Measurements from ENCODE around the gene IMPA2.
"Not testable (repeated sequence)": the region's sequence is repeated elsewhere in the genome, so short reads cannot be mapped to it uniquely, and the experiment has no call there.

The IMPA2 gene

DNA sequence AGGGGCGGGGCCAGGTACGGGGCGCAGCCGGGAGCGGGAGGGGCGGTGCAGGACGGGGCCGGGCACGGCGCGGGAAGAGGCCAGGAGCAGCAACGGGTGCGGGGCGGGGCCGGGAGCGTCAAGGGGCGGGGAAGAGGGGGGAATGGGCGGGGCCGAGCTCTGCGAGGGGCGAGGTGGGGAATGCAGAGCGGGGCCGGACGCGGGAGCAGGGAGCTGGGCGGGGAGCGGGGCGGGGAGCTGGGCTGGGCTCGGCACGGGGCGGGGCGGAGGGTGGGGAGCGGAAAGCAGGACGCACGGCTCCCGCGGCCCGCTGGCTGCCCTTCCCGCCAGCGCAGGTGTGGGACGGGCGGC lies at the start of gene IMPA2:
IMPA2 (plus strand) TSS at position 316 of the 351 bp plus-strand sequence. CDS start 163 bp downstream, outside the sequence.
- no peak for DNase-seq

DNA sequence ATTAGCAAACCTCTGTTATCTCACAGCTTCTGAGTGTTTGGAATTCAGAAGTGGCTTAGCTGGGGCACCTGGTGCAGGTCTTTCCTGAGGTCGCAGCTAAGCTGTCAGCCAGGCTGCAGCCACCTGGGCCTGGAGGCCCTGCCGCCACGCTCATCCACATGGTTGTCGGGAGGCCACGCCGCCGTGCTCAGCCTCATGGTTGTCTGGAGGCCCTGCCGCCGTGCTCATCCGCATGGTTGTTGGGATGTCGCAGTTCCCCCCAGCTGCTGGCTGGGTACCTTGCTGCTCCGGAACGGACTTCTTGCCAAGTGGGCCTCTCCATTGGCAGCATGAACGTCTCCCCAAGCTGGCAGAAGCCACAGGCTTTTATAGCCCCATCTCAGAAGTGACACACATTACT lies 48.9 kb upstream of the IMPA2 start:
- no peak for DNase-seq

DNA sequence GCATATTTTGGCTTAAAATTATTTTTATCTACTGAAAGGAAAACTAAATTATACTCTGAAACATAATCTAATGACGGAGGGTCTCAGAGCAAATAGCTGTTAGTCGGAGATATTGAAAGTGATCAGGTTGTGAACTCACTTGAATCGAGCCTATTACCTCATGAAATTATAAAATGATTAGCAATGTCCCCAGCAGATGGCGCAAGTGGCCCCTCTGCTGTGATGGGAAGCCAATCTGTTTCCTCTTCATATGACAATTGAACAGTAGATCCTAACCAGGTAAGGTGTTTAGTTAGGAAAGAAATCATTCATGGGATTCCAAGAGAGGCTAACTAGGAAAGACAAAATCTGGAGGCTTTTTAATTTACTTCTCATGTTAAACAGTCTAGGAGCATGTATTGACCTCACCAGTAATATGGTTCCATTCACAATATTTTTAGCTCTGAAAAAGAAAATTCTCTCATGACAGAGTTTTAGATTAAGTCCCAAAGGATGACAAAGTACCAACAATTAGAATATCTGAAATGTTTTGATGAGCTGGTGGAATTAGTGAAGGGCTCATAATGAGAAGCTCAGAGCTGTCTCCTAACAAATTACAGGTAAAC lies 43.3 kb upstream of the IMPA2 start:
- DNase-seq = no peak

DNA sequence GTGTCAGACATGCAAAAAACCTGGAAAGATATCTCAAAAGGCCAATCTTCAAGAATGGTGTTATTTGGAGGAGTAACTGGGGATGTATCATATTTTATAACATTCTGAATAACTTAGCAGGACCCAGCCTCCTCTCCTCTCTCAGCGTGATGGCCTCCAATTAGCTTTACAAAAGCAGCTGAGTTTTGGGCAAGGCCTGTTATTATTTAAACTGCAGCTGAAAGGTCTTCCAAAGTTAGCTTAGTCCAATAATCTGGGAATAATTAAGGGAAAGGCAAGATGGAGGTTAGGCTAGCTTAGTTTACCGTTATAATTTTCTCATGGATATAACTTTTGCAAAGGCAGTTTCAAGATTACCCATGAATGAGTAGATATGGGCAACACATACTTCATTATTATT lies 40.4 kb upstream of the IMPA2 start:
- no peak for DNase-seq

DNA sequence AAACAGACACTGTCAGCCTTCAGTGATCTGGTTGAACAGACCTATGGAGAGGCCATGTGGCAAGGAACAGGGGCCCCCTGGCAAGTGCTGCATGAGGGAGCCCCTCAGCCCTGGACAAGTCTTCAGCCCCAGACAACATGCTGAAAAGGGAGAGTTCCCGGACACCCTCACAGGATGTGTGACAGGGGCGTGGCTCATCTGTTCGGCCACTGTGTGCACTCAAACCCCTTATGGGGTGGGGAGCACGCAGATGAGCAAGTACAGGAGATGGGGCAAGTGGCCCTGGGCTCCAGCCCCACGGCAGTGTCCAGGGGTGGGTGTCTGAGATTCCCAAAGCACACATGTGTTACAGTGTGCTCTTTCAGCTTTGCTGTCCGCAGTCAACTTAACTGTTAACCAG lies 37.8 kb upstream of the IMPA2 start:
- no peak for DNase-seq

DNA sequence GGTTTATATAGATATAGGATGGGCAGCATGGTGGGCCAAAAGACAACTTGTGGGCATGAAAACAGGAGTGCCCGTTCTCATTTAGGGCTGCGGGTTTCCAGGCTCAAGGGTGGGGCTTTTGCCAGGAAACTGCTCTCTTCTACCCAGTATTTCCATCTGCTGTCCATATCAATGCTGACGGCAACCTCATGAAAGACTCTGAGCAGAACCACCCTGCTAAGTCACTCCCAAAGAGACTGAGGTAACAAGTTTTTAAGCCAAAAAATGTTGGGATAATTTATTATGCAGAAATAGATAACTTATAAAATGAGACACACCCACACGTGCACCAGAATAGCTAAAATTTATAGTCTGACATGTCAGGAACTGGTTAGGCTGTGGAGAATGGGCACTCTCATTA lies 37.1 kb upstream of the IMPA2 start:
- no peak for DNase-seq

DNA sequence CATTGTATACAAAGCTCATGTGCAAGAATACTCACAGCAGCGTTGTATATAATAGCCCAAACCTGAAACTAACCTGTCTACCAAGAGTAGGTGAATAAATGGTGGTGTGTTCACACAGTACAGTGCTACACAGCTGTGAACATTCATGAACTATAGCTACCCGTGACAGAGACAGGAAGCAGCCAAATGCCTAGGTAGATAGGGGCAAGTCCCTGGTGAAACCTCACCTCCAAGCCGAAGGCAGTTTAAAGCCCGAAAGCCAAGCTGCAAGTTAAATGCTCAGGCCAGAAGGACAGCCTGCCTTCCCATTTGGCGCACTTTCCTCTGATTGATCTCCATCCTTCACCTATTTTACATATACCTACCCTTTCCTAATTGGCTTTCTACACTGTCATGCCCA lies 36.5 kb upstream of the IMPA2 start:
- DNase-seq = no peak

DNA sequence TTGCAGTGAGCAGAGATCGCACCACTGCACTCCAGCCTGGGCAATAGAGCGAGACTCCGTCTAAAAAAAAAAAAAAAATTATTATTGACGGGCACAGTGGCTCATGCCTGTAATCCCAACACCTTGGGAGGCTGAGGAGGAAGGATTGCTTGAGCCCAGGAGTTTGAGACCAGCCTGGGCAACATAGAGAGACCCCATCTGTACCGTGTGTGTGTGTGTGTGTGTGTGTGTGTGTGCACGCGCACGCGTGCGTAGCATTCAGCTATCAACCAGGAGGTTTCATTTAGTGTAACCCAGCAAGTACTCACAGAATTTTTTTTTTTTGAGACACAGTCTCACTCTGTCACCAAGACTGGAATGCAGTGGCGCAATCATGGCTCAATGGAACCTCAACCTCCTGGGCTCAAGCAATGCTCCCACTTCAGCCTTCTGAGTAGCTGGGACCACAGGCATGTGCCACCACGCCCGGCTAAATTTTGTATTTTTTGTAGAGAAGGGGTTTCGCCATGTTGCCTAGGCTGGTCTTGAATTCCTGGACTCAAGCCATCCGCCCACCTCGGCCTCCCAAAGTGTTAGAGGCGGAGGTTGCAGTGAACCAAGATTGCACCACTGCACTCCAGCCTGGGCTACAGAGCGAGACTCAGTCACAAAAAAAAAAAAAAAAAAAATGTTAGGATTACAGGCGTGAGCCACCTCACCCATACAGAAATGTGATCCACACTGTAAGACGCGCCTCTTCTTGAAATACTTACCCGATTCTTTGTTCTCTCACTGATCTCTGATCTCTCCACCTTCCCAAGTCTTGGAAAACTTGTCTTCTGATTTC lies 35.3 kb upstream of the IMPA2 start:
- DNase-seq = not testable (repeated sequence)

DNA sequence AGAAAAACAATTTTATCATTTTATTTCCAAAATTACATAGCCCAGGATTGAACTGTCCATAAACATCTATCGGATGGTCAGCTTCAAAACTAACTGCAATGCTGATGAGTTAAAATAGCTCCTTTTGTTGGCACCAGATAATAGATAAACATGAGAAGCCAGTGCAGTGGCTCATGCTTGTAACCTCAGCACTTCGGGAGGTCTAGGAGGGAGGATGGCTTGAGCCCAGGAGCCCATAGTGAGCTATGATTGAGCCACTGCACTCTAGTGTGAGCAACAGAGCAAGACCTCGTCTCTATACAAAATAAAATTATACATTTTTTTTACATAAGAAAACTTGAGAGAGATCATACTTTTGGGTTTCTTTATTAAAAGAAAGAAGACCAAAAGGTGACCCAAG lies 34.6 kb upstream of the IMPA2 start:
- no peak for DNase-seq

DNA sequence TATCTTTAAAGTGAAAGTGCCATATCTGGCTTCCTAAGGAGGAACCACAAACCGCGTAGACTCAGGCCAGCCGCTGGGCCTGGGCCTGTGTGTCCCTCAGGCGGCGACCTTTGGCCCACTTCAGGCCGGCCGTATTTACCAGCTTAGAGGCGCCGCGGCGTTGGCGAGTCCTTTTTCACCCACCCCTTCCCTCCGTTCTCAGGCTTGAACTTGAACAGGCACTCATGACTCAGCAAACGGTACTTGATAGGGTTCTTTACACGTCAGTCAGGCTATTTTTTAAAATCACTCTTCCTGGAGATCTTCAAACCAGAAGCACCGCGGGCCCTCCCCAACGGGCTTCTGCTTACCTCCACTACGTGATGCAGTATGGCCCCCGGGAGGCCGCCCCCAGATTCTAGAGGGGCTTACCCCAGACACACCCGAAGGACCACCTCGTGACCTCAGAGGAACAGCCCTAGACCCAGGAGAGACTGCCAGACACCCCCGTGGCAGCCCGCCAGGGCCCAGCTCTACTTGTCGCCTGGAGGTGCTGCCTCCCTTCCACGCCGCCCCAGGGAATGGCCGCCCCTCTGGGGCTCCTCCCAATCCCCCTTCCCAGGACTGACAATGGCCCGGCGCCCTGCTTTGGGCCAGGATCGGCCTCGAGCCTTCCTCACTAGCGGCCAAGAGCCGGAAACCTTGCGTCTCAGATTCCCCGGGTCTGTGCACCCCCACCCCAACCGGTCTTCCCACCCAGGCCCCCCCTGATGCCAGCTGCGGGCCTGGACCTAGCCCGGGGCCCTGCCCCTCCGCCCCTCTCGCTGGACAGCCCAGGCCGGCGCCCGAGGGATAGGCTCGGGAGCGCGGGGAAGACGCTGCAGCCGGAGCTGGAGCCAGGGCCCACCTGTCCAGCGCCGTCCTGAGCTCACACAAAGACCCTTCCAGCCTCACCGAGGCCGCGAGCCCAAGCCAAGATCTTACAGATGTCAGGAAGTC lies 33.8 kb upstream of the IMPA2 start:
- peak; percentile 6 for DNase-seq

DNA sequence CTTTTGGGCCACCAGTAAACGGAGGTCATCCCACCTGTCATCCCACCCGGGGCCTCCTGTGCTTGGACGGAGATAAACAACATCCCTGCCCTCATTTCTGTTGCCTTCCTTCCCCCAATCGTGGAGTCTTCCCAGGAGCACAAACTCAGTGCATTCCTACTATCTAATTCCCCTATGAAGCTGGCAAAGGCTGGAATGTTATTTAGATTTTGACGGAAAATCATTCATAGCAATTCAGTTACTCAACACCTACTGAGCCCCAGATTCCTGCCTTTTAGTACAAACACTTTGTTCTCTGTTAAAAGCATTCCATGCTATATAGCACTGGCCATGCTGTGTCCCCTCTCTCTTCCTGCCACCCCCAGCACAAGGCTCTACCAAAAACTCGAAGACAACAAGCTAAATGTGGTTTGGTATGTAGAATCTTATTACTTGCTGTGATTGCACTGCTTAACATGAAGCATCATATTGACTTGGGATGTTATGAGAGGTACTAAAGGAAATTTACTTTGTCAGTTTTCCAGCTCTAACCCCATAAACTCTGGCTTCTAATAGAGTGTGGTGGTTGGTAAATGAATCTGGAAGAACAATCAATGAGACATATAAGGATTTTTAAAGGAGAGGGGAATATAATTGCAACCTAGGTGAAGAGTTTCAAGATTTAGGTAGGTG lies 32.3 kb upstream of the IMPA2 start:
- no peak for DNase-seq

DNA sequence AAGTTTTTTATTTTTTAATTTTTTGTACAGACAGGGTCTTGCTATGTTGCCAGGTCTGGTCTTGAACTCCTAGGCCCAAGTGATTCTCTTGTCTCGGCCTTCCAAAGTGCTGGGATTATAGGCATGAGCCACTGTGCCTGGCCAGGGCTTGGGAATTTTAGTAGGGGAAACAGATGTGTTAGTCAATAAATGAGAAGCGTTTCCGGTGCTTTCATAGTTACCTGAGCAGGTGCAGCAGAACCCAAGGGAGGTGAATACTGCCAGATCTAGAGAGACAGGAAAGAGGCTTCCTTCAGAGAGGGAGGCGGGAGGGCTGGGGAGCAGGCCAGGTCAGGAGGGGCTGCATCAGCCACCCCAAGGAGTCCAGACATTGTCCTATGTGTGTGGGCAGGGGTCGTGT lies 30.5 kb upstream of the IMPA2 start:
- no peak for DNase-seq

DNA sequence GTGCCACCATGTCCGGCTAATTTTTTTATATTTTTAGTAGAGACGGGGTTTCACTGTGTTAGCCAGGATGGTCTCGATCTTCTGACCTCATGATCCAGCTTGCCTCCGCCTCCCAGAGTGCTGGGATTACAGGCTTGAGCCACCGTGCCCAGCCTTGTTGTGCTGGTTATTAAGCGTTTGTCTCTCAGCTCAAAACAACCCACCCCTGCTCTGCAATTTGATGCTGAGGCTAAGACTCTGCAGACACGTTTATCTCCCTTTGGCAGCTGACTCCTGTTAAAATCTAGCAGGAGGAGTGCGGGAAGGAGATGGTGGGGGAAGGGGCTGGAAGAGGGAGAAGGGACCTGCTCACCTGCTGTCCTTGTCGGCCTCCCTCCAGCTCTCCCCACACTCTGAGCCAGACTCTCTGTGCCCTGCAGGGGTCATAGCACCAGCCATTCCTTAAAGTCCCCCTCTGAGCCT lies 29.9 kb upstream of the IMPA2 start:
- no peak for DNase-seq

DNA sequence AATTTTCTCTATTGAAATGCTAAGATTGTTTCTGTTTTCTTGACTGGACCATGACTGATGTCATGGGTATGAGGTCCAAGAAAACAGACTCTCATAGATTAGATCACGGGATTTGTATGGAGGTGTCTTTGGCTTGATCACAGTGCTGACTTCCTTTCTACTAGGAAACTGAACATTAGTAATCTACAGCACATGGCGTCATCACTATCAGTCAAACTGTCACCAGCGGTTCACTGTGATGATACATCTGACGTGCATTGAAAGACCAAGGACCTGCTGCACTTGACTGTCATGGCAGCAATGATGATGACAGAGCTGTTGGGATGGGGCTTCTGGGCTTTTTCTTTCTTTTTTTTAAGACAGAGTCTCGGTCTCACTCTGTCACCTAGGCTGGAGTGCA lies 28.2 kb upstream of the IMPA2 start:
- no peak for DNase-seq

DNA sequence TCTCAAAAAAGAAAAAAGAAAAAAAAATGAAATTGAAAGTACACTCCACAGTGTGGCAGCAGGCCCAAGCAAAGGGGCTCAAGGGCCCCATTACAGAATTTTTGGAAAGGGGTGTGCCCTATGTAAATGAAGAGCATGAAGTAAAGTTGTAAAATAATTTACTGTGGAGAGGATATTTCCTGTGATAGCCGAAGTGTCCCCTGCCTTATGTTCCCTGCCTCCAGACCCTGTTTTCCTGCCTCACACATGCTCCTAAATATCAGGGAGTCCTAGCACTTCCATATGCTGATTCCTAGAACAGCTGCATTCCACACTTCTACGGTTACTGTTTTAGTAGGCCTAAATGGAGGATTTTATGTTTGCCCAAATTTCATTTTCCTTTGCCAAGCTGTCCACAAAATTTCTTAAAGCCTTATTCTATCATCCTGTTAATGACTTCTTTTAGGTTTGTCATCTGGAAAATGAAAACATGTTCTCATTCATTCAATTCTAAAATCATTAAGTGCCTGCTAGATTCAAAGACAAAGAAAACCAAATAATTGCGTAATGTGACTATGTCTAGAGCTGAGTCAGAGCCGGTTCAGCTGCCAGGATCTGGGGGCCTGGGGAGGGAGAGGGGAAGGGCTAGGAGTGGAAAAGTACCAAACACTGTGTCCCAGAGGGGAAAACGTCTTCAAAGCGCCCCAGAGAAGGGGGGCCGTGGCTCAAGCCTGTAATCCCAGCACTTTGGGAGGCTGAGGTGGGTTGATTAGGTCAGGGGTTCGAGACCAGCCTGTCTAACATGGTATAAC lies 25.9 kb upstream of the IMPA2 start:
- DNase-seq = no peak

DNA sequence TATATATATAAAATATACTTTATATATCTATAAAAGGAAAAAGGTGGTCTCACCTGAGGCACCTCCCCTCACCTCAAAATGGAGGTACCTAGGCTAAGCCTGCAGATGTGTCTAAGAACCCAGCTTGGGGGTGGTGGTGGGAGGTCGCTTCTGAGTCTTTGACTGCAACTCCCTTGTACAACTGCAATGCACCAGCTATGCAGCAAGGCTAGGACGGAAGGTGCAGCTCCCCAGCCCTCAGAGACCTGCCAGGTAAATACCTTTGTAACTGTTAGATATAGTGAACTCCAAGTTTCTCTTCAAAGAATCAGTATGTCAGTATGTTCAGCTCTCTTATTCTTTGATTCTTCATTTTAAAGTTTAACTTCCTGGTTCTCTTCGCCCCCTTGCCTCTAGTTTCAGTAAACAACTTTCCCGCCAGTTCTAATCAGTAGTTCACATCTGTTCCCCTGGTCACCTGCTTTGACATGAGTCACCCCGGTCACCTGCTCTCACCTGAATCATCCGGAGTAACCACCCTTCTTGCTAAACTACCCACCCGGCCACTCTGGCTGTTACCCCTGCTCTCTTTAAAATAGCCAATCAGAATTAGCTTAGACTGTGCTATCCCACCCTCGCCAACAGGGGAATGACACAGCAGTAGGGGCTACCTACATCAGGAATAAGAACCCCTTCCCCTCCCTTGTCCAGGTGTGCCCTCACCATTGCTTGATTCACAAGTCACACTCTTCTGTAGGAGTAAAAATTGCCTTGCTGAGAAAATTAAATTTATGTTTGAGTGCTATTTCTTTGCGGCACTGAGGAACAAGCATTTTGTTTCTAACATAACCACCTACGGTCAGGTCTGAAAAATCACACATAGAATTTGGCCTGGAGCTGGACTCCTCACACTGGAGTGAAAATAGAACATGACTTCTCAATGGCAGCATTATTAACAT lies 24.7 kb upstream of the IMPA2 start:
- no peak for DNase-seq

DNA sequence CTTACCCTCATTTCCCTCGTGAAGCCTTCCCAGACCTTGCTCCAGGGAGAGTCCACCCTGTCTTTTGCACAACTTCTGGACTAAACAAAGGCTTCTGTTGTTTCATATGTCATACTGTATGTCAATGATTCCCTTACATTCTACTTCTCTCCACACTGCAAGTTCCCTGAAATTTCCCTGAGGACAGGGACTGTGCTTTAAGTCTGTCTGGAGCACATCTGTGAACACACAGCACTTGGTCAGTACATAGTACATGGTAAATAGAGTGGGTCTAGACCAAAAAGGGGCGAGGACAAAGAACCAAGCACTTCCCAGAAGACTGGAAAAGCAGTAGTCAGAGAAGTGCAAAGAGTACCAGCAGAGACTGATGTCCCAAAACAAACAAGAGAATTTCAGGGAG lies 23.7 kb upstream of the IMPA2 start:
- no peak for DNase-seq

DNA sequence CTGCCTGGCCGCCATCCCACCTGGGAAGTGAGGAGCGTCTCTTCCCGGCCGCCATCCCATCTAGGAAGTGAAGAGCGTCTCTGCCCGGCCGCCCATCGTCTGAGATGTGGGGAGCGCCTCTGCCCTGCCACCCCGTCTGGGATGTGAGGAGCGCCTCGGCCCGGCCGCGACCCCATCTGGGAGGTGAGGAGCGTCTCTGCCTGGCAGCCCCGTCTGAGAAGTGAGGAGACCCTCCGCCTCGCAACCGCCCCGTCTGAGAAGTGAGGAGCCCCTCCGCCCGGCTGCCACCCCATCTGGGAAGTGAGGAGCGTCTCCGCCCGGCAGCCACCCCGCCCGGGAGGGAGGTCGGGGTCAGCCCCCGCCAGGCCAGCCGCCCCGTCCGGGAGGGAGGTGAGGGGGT lies 21.7 kb upstream of the IMPA2 start:
- DNase-seq = not testable (repeated sequence)

DNA sequence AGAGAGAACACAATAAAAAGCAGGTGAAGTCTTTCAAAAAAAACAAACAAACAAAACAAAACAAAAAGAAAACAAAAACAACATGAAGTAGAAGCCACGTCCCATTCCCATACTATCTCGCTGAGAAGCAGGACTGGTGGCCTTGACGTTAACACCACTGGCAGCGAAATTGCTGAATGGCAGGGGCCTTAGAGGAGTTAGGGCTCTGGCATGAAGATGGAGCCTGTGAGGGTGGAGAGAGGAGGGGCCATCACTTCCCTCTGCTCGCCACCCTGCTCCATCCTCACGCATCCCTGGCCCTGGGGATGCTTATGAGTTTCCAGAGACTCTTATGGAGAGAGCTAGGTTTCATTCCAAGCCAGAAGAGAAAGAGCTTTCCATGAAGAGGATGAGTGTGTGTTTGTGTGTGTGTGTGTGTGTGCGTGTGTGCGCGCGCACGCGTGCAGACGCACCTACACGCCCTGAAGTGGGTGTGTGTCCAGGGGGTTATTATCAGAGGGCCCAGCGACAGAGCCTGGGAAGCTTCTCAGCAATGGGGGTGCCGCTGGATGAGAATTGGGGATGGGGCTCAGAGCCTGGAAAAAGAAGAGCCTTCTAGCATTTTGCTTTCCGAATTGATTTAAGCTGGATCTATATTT lies 20.4 kb upstream of the IMPA2 start:
- DNase-seq = no peak

DNA sequence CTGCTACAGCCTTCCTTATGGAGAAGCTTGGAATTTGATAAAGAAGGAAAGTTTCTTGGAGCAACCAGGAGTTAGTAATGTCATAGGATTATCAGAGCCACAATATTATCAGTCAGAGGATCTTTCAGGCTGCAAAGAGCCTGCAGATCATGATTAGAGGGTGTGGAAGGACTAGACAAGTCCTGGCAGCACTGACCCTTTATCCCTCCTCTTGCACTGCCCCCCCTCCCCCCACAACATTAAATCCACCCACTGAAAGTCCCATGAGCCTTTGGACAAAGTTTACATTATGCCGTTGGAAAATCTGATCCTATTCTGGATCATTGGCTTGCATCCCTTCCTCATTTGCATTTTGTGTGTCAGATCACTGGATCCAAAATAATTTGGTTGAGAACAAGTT lies 18.7 kb upstream of the IMPA2 start:
- DNase-seq = no peak

All from cortex of kidney (tissue), 1 donor.